HEK293 (cell line): ENCODE measurements around the gene CYS1.
A peak's percentile ranks its signal among the peaks of the same experiment; 100 is the strongest.

Source experiments
- HOXC10 ChIP-seq: sonication (generic); formaldehyde crosslinking; IDR thresholded peaks from 2 replicates; pipeline ENCODE4 v1.8.1; 2023; ENCODE audit warnings: mild to moderate bottlenecking, missing genetic modification reagents
- HOXD13 ChIP-seq: sonication (generic); formaldehyde crosslinking; IDR thresholded peaks from 2 replicates; pipeline ENCODE4 v1.8.0; 2022; ENCODE audit warnings: missing genetic modification reagents, borderline replicate concordance
- MEIS1 ChIP-seq: sonication (generic); formaldehyde crosslinking; IDR thresholded peaks from 2 replicates; pipeline ENCODE4 v1.8.1; 2022; ENCODE audit warnings: missing genetic modification reagents, mild to moderate bottlenecking, borderline replicate concordance
- OSR2 ChIP-seq: fragments of 450-650 bp; formaldehyde crosslinking; IDR thresholded peaks from 2 replicates; pipeline ENCODE4 v1.5.1; 2016; ENCODE audit warnings: missing biosample characterization, missing genetic modification characterization
- SALL2 ChIP-seq: fragments of 450-650 bp; formaldehyde crosslinking; IDR thresholded peaks from 2 replicates; pipeline ENCODE4 v1.5.0; 2017; ENCODE audit warnings: missing biosample characterization, mild to moderate bottlenecking, missing genetic modification characterization, borderline replicate concordance
- SCRT1 ChIP-seq: fragments of 450-650 bp; formaldehyde crosslinking; IDR thresholded peaks from 2 replicates; pipeline ENCODE4 v1.5.1; 2016; ENCODE audit warnings: missing biosample characterization, missing genetic modification characterization, borderline replicate concordance
- SP7 ChIP-seq: fragments of 450-650 bp; formaldehyde crosslinking; IDR thresholded peaks from 2 replicates; pipeline ENCODE4 v1.5.1; 2016; ENCODE audit warnings: missing biosample characterization, missing genetic modification characterization
- ZBTB1 ChIP-seq: fragments of 450-650 bp; formaldehyde crosslinking; IDR thresholded peaks from 2 replicates; pipeline ENCODE4 v1.5.1; 2016; ENCODE audit warnings: missing biosample characterization, missing genetic modification characterization
- ZBTB21 ChIP-seq: fragments of 450-650 bp; formaldehyde crosslinking; IDR thresholded peaks from 2 replicates; pipeline ENCODE4 v1.5.1; 2017; ENCODE audit warnings: missing biosample characterization, missing genetic modification characterization
- ZBTB44 ChIP-seq: fragments of 450-650 bp; IDR thresholded peaks from 2 replicates; pipeline ENCODE4 v1.5.1; 2018; ENCODE audit warnings: missing biosample characterization, mild to moderate bottlenecking, missing genetic modification characterization
- ZBTB6 ChIP-seq: fragments of 450-650 bp; formaldehyde crosslinking; IDR thresholded peaks from 2 replicates; pipeline ENCODE4 v1.5.1; 2017; ENCODE audit warnings: missing biosample characterization, missing genetic modification characterization
- ZFHX2 ChIP-seq: fragments of 450-650 bp; formaldehyde crosslinking; conservative IDR thresholded peaks from 2 replicates; pipeline ENCODE4 v1.5.1; 2016; ENCODE audit warnings: missing biosample characterization, missing genetic modification characterization
- ZFP37 ChIP-seq: fragments of 450-650 bp; formaldehyde crosslinking; IDR thresholded peaks from 2 replicates; pipeline ENCODE4 v1.5.1; 2016; ENCODE audit warnings: missing biosample characterization, missing genetic modification characterization
- ZNF121 ChIP-seq: fragments of 450-650 bp; formaldehyde crosslinking; IDR thresholded peaks from 2 replicates; pipeline ENCODE4 v1.5.1; 2016; ENCODE audit warnings: missing biosample characterization, missing genetic modification characterization
- ZNF155 ChIP-seq: fragments of 450-650 bp; formaldehyde crosslinking; IDR thresholded peaks from 2 replicates; pipeline ENCODE4 v1.5.1; 2016; ENCODE audit warnings: missing biosample characterization, missing genetic modification characterization
- ZNF214 ChIP-seq: fragments of 450-650 bp; formaldehyde crosslinking; IDR thresholded peaks from 2 replicates; pipeline ENCODE4 v1.5.1; 2017; ENCODE audit warnings: missing biosample characterization, mild to moderate bottlenecking, missing genetic modification characterization, borderline replicate concordance
- ZNF311 ChIP-seq: fragments of 450-650 bp; formaldehyde crosslinking; IDR thresholded peaks from 2 replicates; pipeline ENCODE4 v1.5.1; 2017; ENCODE audit warnings: missing biosample characterization, missing genetic modification characterization, borderline replicate concordance
- ZNF37A ChIP-seq: fragments of 450-650 bp; IDR thresholded peaks from 2 replicates; pipeline ENCODE4 v1.5.1; 2018; ENCODE audit warnings: missing biosample characterization, missing genetic modification characterization
- ZNF423 ChIP-seq: fragments of 450-650 bp; formaldehyde crosslinking; IDR thresholded peaks from 2 replicates; pipeline ENCODE4 v1.5.1; 2016; ENCODE audit warnings: missing biosample characterization, missing genetic modification characterization
- ZNF473 ChIP-seq: fragments of 450-650 bp; formaldehyde crosslinking; IDR thresholded peaks from 2 replicates; pipeline ENCODE4 v1.5.1; 2017; ENCODE audit warnings: missing biosample characterization, missing genetic modification characterization
- ZNF501 ChIP-seq: fragments of 450-650 bp; formaldehyde crosslinking; IDR thresholded peaks from 2 replicates; pipeline ENCODE4 v1.5.1; 2016; ENCODE audit warnings: missing biosample characterization, missing genetic modification characterization
- ZNF514 ChIP-seq: fragments of 450-650 bp; formaldehyde crosslinking; IDR thresholded peaks from 2 replicates; pipeline ENCODE4 v1.5.1; 2016; ENCODE audit warnings: missing biosample characterization, missing genetic modification characterization
- ZNF561 ChIP-seq: fragments of 450-650 bp; IDR thresholded peaks from 2 replicates; pipeline ENCODE4 v1.5.1; 2018; ENCODE audit warnings: missing biosample characterization, missing genetic modification characterization, borderline replicate concordance
- ZNF624 ChIP-seq: fragments of 450-650 bp; formaldehyde crosslinking; IDR thresholded peaks from 2 replicates; pipeline ENCODE4 v1.5.1; 2017; ENCODE audit warnings: missing biosample characterization, missing genetic modification characterization
- ZNF629 ChIP-seq: fragments of 450-650 bp; formaldehyde crosslinking; IDR thresholded peaks from 2 replicates; pipeline ENCODE4 v1.5.1; 2017; ENCODE audit warnings: missing biosample characterization, missing genetic modification characterization
- ZNF654 ChIP-seq: fragments of 450-650 bp; formaldehyde crosslinking; IDR thresholded peaks from 2 replicates; pipeline ENCODE4 v1.5.1; 2016; ENCODE audit warnings: low read depth, missing biosample characterization, missing genetic modification characterization
- ZNF707 ChIP-seq: fragments of 450-650 bp; formaldehyde crosslinking; IDR thresholded peaks from 2 replicates; pipeline ENCODE4 v1.5.1; 2016; ENCODE audit warnings: missing biosample characterization, missing genetic modification characterization
- ZNF843 ChIP-seq: fragments of 450-650 bp; formaldehyde crosslinking; IDR thresholded peaks from 2 replicates; pipeline ENCODE4 v1.5.1; 2016; ENCODE audit warnings: missing biosample characterization, missing genetic modification characterization
- TF ChIP-seq, protein P1 (sequence below): fragments of 450-650 bp; formaldehyde crosslinking; IDR thresholded peaks from 2 replicates; pipeline ENCODE4 v1.5.1; 2016; ENCODE audit warnings: missing biosample characterization, missing genetic modification characterization
- TF ChIP-seq, protein P2 (sequence below): fragments of 450-650 bp; formaldehyde crosslinking; IDR thresholded peaks from 2 replicates; pipeline ENCODE4 v1.5.1; 2016; ENCODE audit warnings: missing biosample characterization, missing genetic modification characterization
- TF ChIP-seq, protein P3 (sequence below): fragments of 450-650 bp; formaldehyde crosslinking; conservative IDR thresholded peaks from 2 replicates; pipeline ENCODE4 v1.5.1; 2016; ENCODE audit warnings: low read depth, missing biosample characterization, missing genetic modification characterization

Gene CYS1

GRCh38 chr2:10122500-10123280 is 42.5 kb upstream of the CYS1 start, which contains the start of gene RRM2 (continued):
- TF ChIP-seq, protein P1, sequence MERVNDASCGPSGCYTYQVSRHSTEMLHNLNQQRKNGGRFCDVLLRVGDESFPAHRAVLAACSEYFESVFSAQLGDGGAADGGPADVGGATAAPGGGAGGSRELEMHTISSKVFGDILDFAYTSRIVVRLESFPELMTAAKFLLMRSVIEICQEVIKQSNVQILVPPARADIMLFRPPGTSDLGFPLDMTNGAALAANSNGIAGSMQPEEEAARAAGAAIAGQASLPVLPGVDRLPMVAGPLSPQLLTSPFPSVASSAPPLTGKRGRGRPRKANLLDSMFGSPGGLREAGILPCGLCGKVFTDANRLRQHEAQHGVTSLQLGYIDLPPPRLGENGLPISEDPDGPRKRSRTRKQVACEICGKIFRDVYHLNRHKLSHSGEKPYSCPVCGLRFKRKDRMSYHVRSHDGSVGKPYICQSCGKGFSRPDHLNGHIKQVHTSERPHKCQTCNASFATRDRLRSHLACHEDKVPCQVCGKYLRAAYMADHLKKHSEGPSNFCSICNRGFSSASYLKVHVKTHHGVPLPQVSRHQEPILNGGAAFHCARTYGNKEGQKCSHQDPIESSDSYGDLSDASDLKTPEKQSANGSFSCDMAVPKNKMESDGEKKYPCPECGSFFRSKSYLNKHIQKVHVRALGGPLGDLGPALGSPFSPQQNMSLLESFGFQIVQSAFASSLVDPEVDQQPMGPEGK (tag by site-specific recombination) = peak; percentile 74
- no peak for TF ChIP-seq ZBTB21 (tag by site-specific recombination)
- TF ChIP-seq, protein P2, sequence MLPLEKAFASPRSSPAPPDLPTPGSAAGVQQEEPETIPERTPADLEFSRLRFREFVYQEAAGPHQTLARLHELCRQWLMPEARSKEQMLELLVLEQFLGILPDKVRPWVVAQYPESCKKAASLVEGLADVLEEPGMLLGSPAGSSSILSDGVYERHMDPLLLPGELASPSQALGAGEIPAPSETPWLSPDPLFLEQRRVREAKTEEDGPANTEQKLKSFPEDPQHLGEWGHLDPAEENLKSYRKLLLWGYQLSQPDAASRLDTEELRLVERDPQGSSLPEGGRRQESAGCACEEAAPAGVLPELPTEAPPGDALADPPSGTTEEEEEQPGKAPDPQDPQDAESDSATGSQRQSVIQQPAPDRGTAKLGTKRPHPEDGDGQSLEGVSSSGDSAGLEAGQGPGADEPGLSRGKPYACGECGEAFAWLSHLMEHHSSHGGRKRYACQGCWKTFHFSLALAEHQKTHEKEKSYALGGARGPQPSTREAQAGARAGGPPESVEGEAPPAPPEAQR (tag by site-specific recombination) = no peak
- no peak for TF ChIP-seq OSR2
- no peak for TF ChIP-seq ZNF561 (tag by site-specific recombination)
- TF ChIP-seq ZNF843 (tag by site-specific recombination) = peak; percentile 54; the same call in 1 of the 2 replicates
- peak; percentile 36; the same call in 1 of the 2 replicates for TF ChIP-seq ZNF629
- TF ChIP-seq SALL2 (tag by site-specific recombination) = no peak
- TF ChIP-seq ZNF501 (tag by site-specific recombination) = peak; percentile 95
- peak; percentile 90; the same call in 1 of the 2 replicates for TF ChIP-seq ZFP37 (tag by site-specific recombination)
- no peak for TF ChIP-seq ZNF311 (tag by site-specific recombination)
- no peak for TF ChIP-seq ZNF624 (tag by site-specific recombination)
- no peak for TF ChIP-seq ZNF514 (tag by site-specific recombination)
- no peak for TF ChIP-seq ZNF654 (tag by site-specific recombination)
- 0 out of 2 replicates have a peak, but pooled peaks have one; percentile 48 for TF ChIP-seq MEIS1 (CRISPR knock-in tag)
- TF ChIP-seq SP7 (tag by site-specific recombination) = peak; percentile 64
- TF ChIP-seq ZBTB6 (tag by site-specific recombination) = no peak
- TF ChIP-seq ZNF707 (tag by site-specific recombination) = no peak
- no peak for TF ChIP-seq ZNF214
- TF ChIP-seq HOXD13 (CRISPR knock-in tag) = peak; percentile 44; the same call in 1 of the 2 replicates
- peak; percentile 46; the same call in 1 of the 2 replicates for TF ChIP-seq ZNF121 (tag by site-specific recombination)
- no peak for TF ChIP-seq ZNF423 (tag by site-specific recombination)
- no peak for TF ChIP-seq ZNF155 (tag by site-specific recombination)
- no peak for TF ChIP-seq ZNF473 (tag by site-specific recombination)
- TF ChIP-seq ZBTB1 (tag by site-specific recombination) = 0 out of 2 replicates have a peak, but pooled peaks have one; percentile 6
- TF ChIP-seq ZFHX2 (tag by site-specific recombination) = no peak
- TF ChIP-seq HOXC10 = no peak; the same call in 1 of the 2 replicates
- TF ChIP-seq ZNF37A = no peak
- TF ChIP-seq, protein P3, sequence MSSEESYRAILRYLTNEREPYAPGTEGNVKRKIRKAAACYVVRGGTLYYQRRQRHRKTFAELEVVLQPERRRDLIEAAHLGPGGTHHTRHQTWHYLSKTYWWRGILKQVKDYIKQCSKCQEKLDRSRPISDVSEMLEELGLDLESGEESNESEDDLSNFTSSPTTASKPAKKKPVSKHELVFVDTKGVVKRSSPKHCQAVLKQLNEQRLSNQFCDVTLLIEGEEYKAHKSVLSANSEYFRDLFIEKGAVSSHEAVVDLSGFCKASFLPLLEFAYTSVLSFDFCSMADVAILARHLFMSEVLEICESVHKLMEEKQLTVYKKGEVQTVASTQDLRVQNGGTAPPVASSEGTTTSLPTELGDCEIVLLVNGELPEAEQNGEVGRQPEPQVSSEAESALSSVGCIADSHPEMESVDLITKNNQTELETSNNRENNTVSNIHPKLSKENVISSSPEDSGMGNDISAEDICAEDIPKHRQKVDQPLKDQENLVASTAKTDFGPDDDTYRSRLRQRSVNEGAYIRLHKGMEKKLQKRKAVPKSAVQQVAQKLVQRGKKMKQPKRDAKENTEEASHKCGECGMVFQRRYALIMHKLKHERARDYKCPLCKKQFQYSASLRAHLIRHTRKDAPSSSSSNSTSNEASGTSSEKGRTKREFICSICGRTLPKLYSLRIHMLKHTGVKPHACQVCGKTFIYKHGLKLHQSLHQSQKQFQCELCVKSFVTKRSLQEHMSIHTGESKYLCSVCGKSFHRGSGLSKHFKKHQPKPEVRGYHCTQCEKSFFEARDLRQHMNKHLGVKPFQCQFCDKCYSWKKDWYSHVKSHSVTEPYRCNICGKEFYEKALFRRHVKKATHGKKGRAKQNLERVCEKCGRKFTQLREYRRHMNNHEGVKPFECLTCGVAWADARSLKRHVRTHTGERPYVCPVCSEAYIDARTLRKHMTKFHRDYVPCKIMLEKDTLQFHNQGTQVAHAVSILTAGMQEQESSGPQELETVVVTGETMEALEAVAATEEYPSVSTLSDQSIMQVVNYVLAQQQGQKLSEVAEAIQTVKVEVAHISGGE = no peak
- TF ChIP-seq SCRT1 (tag by site-specific recombination) = no peak
- TF ChIP-seq ZBTB44 (tag by site-specific recombination) = no peak
